H9 (cell line): ENCODE measurements around the gene GPX2. TPM values are rescaled to one million over a fixed set of nuclear protein-coding genes. Genes with fewer than 3 reads are reported as not detected.

Experiments
- DNase-seq: peaks from one replicate; pipeline ENCODE4 v3.0.0-alpha.2; 2017
- H2AFZ ChIP-seq: one replicate; pipeline ENCODE4 v1.6.1; 2013; ENCODE audit warnings: mild to moderate bottlenecking, low read length, control low read depth, moderate library complexity
- H2AK5ac ChIP-seq: 2 replicates; pipeline ENCODE4 v1.6.1; 2013; ENCODE audit warnings: low read length, control low read depth, mixed read lengths; ENCODE audit not compliant: insufficient read length
- H2BK120ac ChIP-seq: one replicate; pipeline ENCODE4 v1.6.1; 2013; ENCODE audit warnings: low read depth, mild to moderate bottlenecking, low read length, control low read depth, inconsistent platforms; ENCODE audit not compliant: poor library complexity, severe bottlenecking
- H2BK12ac ChIP-seq: 2 replicates; pipeline ENCODE4 v1.6.1; 2013; ENCODE audit warnings: low read length, control low read depth, mixed read lengths, low read depth; ENCODE audit not compliant: insufficient read length
- H2BK15ac ChIP-seq: 2 replicates; pipeline ENCODE4 v1.6.1; 2013; ENCODE audit warnings: low read depth, low read length, control low read depth
- H2BK20ac ChIP-seq: one replicate; pipeline ENCODE4 v1.6.1; 2013; ENCODE audit warnings: low read depth, mild to moderate bottlenecking, low read length, control low read depth, inconsistent platforms; ENCODE audit not compliant: poor library complexity, severe bottlenecking
- H2BK5ac ChIP-seq: 2 replicates; pipeline ENCODE4 v1.6.1; 2013; ENCODE audit warnings: low read length, control low read depth, mixed read lengths; ENCODE audit not compliant: insufficient read length
- H3K14ac ChIP-seq: 2 replicates; pipeline ENCODE4 v1.6.1; 2013; ENCODE audit warnings: low read length, control low read depth; ENCODE audit not compliant: insufficient read depth
- H3K18ac ChIP-seq: 2 replicates; pipeline ENCODE4 v1.6.1; 2013; ENCODE audit warnings: low read depth, mild to moderate bottlenecking, mixed read lengths, low read length, control low read depth; ENCODE audit not compliant: insufficient read length
- H3K23ac ChIP-seq: 2 replicates; pipeline ENCODE4 v1.6.1; 2013; ENCODE audit warnings: low read length, control low read depth, mixed read lengths, low read depth; ENCODE audit not compliant: insufficient read length
- H3K23me2 ChIP-seq: 2 replicates; pipeline ENCODE4 v1.6.1; 2013; ENCODE audit warnings: low read depth, mild to moderate bottlenecking, mixed read lengths, low read length, control low read depth; ENCODE audit not compliant: insufficient read length, poor library complexity, severe bottlenecking
- H3K27ac ChIP-seq: 2 replicates; pipeline ENCODE4 v1.5.1; 2013; ENCODE audit warnings: low read length, control low read depth, mixed read lengths, low read depth; ENCODE audit not compliant: insufficient read length
- H3K27me3 ChIP-seq: 2 replicates; pipeline ENCODE4 v1.6.1; 2013; ENCODE audit warnings: low read length, control low read depth, inconsistent platforms; ENCODE audit not compliant: insufficient read depth
- H3K4ac ChIP-seq: 2 replicates; pipeline ENCODE4 v1.6.1; 2013; ENCODE audit warnings: low read depth, mild to moderate bottlenecking, control low read depth, inconsistent platforms, low read length, moderate library complexity
- H3K4me1 ChIP-seq: 2 replicates; pipeline ENCODE4 v1.6.1; 2013; ENCODE audit warnings: low read length, control low read depth, inconsistent platforms; ENCODE audit not compliant: insufficient read depth
- H3K4me2 ChIP-seq: 2 replicates; pipeline ENCODE4 v1.6.1; 2013; ENCODE audit warnings: low read length, control low read depth, mixed read lengths; ENCODE audit not compliant: insufficient read length, insufficient read depth
- H3K56ac ChIP-seq: 2 replicates; pipeline ENCODE4 v1.6.1; 2013; ENCODE audit warnings: low read depth, mild to moderate bottlenecking, mixed read lengths, low read length, control low read depth; ENCODE audit not compliant: insufficient read length
- H3K79me1 ChIP-seq: 2 replicates; pipeline ENCODE4 v1.6.1; 2013; ENCODE audit warnings: low read depth, mild to moderate bottlenecking, moderate library complexity, low read length, control low read depth, inconsistent platforms; ENCODE audit not compliant: insufficient read depth, poor library complexity, severe bottlenecking
- H3K79me2 ChIP-seq: 2 replicates; pipeline ENCODE4 v1.6.1; 2013; ENCODE audit warnings: low read length, control low read depth, inconsistent platforms; ENCODE audit not compliant: insufficient read depth
- H3K9ac ChIP-seq: 2 replicates; pipeline ENCODE4 v1.6.1; 2013; ENCODE audit warnings: low read length, control low read depth, mixed read lengths; ENCODE audit not compliant: insufficient read length; ENCODE audit errors: extremely low read depth
- H3K9me3 ChIP-seq: one replicate; pipeline ENCODE4 v1.6.1; 2013; ENCODE audit warnings: low read depth, low read length, inconsistent platforms; ENCODE audit not compliant: control insufficient read depth
- H3T11ph ChIP-seq: one replicate; pipeline ENCODE4 v1.6.1; 2013; ENCODE audit warnings: mild to moderate bottlenecking, low read length, control low read depth, inconsistent platforms
- H4K20me1 ChIP-seq: one replicate; pipeline ENCODE4 v1.6.1; 2013; ENCODE audit not compliant: control insufficient read depth, insufficient read length, insufficient read depth
- H4K5ac ChIP-seq: 2 replicates; pipeline ENCODE4 v1.6.1; 2013; ENCODE audit warnings: low read depth, mild to moderate bottlenecking, mixed read lengths, low read length, control low read depth; ENCODE audit not compliant: insufficient read length
- H4K8ac ChIP-seq: replicated peaks from 2 replicates; pipeline ENCODE4 v1.6.1; 2013; ENCODE audit warnings: low read length, control low read depth, mixed read lengths, low read depth; ENCODE audit not compliant: insufficient read length
- H4K91ac ChIP-seq: 2 replicates; pipeline ENCODE4 v1.6.1; 2013; ENCODE audit warnings: low read depth, mild to moderate bottlenecking, moderate library complexity, mixed read lengths, low read length, control low read depth; ENCODE audit not compliant: insufficient read length
- H3K27ac Mint-ChIP-seq, 3 experiments: 2 replicates in 2 of 3; 3 replicates in 1 of 3; pipeline ENCODE4 v1.8.0; 2020 to 2021; ENCODE audit warnings: mixed read lengths in 3 of 3, mild to moderate bottlenecking in 1 of 3, moderate library complexity in 1 of 3
- H3K27me3 Mint-ChIP-seq: 2 replicates; pipeline ENCODE4 v1.8.0; 2021; ENCODE audit warnings: low read depth, mild to moderate bottlenecking, moderate library complexity, mixed read lengths
- H3K36me3 Mint-ChIP-seq, 3 experiments: 2 replicates in 2 of 3; 3 replicates in 1 of 3; pipeline ENCODE4 v1.8.0; 2020 to 2021; ENCODE audit warnings: low read depth in 3 of 3, mixed read lengths in 3 of 3; ENCODE audit not compliant: insufficient read depth in 1 of 3
- H3K4me1 Mint-ChIP-seq, 2 experiments: 2 replicates each; pipeline ENCODE4 v1.8.0; 2020; ENCODE audit warnings: mixed read lengths in 2 of 2
- H3K4me3 Mint-ChIP-seq, 2 experiments: 2 replicates in 1 of 2; 3 replicates in 1 of 2; pipeline ENCODE4 v1.8.0; 2020 to 2021; ENCODE audit warnings: mild to moderate bottlenecking in 2 of 2, mixed read lengths in 2 of 2, moderate library complexity in 1 of 2
- H3K9me3 Mint-ChIP-seq, 2 experiments: 2 replicates in 1 of 2; 3 replicates in 1 of 2; pipeline ENCODE4 v1.8.0; 2020; ENCODE audit warnings: mild to moderate bottlenecking in 2 of 2, mixed read lengths in 2 of 2, moderate library complexity in 1 of 2
- WGBS: extraction: QIAGEN DNeasy Blood & Tissue Kit; methylation state at CpG from one replicate; pipeline ENCODE4 v1.1.7; 2013; ENCODE audit warnings: missing lambda C conversion rate, low lambda C conversion rate, mixed read lengths; ENCODE audit not compliant: insufficient read length; ENCODE audit errors: extremely low coverage; 5-methylcytosine and 5-hydroxymethylcytosine counted together
- total RNA-seq: library from RNA; stranded (reverse); gene quantifications from 2 replicates; pipeline ENCODE4 v1.2.1, GENCODE V29; 2021
- TF ChIP-seq, protein P1 (sequence below): fragments of 200-600 bp; sonication (generic); conservative IDR thresholded peaks from 3 replicates; pipeline ENCODE4 v1.8.0; 2021; ENCODE audit warnings: antibody characterized with exemption, mild to moderate bottlenecking

Gene GPX2
- total RNA-seq, 1 experiment from 2014 or later = 0.79 TPM

DNA sequence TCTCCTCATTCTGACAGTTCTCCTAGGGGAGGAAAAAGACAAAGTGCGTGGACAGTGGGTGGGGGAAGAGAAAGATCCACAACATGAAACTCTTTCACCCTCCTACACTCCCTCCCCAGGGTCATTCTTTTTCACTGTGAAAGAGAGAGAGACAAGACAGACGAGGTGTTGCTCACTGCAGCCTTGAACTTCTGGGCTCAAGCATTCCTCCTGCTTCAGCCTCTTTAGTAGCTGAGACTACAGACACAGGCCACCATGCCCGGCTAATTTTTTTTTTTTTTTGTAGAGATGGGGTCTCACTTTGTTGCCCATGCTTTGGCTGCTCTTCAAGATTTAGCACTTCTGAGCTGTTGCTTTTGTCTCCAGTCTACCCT, 2.7 kb downstream of the GPX2 start:
- H2BK120ac ChIP-seq = no peak overlapping the region
- H3T11ph ChIP-seq = no peak overlapping the region
- no peak overlapping the region for H3K9ac ChIP-seq
- peaks cover 2% of the 10 kb centered on the region; the same call in 1 of the 2 replicates for H3K4me1 ChIP-seq
- no peak overlapping the region for H3K18ac ChIP-seq
- Mint-ChIP-seq H3K27ac (peak overlapping the region in 1 of 3 experiments; percentile 1; a peak in 1 of 7 replicates), H3K36me3 (peaks cover 0 to 8% (median 3%) of the 10 kb centered on the region in 3 experiments), H3K27me3 (no peaks in the 10 kb centered on the region), H3K9me3 (no peaks in the 10 kb centered on the region), H3K4me1 (peaks cover 24% of the 10 kb centered on the region in 2 experiments), H3K4me3 (no peak overlapping the region)
- WGBS = no CpG with 5 or more reads among the region's 3 CpGs
- H3K14ac ChIP-seq = no peak overlapping the region
- no peaks in the 10 kb centered on the region for H3K9me3 ChIP-seq
- H4K5ac ChIP-seq = no peak overlapping the region
- no peak overlapping the region for H2BK5ac ChIP-seq
- no peaks in the 10 kb centered on the region for H3K27me3 ChIP-seq
- no peak overlapping the region for H3K56ac ChIP-seq
- no peak overlapping the region for H2AK5ac ChIP-seq
- H3K27ac ChIP-seq = no peak overlapping the region
- H3K4ac ChIP-seq = no peak overlapping the region
- no peak overlapping the region for H2BK20ac ChIP-seq
- H3K79me1 ChIP-seq = no peaks in the 10 kb centered on the region
- no peak overlapping the region for H4K8ac ChIP-seq
- no peak overlapping the region for H2AFZ ChIP-seq
- H4K91ac ChIP-seq = no peak overlapping the region
- no peaks in the 10 kb centered on the region for H3K79me2 ChIP-seq
- H3K4me2 ChIP-seq = no peak overlapping the region
- H4K20me1 ChIP-seq = no peaks in the 10 kb centered on the region
- no peaks in the 10 kb centered on the region for H3K23me2 ChIP-seq
- H2BK15ac ChIP-seq = no peak overlapping the region
- no peak overlapping the region for H3K23ac ChIP-seq
- DNase-seq = no peak
- TF ChIP-seq, protein P1, sequence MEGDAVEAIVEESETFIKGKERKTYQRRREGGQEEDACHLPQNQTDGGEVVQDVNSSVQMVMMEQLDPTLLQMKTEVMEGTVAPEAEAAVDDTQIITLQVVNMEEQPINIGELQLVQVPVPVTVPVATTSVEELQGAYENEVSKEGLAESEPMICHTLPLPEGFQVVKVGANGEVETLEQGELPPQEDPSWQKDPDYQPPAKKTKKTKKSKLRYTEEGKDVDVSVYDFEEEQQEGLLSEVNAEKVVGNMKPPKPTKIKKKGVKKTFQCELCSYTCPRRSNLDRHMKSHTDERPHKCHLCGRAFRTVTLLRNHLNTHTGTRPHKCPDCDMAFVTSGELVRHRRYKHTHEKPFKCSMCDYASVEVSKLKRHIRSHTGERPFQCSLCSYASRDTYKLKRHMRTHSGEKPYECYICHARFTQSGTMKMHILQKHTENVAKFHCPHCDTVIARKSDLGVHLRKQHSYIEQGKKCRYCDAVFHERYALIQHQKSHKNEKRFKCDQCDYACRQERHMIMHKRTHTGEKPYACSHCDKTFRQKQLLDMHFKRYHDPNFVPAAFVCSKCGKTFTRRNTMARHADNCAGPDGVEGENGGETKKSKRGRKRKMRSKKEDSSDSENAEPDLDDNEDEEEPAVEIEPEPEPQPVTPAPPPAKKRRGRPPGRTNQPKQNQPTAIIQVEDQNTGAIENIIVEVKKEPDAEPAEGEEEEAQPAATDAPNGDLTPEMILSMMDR = no peak
- H2BK12ac ChIP-seq = no peak overlapping the region
